Fibroblast of the aortic adventitia (primary cell): ENCODE measurements around the gene CPLANE2. TPM values are rescaled to one million over a fixed set of nuclear protein-coding genes. Genes with fewer than 3 reads are reported as not detected.

Experiments used
- DNase-seq: peaks from one replicate; pipeline ENCODE4 v3.0.0-alpha.2; 2010; ENCODE audit warnings: low read depth
- H3K4me3 ChIP-seq: 2 replicates; pipeline ENCODE4 v1.5.1; 2011; ENCODE audit warnings: low read depth, mild to moderate bottlenecking, control low read depth, low read length, moderate library complexity
- total RNA-seq: library from RNA; depleted of rRNA; stranded (reverse); fragments of >200 nt; gene quantifications from 2 replicates; pipeline ENCODE4 v1.2.3, GENCODE V29; 2012; ENCODE audit warnings: low replicate concordance
- TF ChIP-seq, protein P1 (sequence below): IDR thresholded peaks from 2 replicates; pipeline ENCODE4 v1.5.1; 2011; ENCODE audit warnings: mild to moderate bottlenecking, low read length, control low read depth, inconsistent platforms; ENCODE audit not compliant: insufficient read depth

CPLANE2 gene
- total RNA-seq, 1 donor, result 7.5 TPM

DNA sequence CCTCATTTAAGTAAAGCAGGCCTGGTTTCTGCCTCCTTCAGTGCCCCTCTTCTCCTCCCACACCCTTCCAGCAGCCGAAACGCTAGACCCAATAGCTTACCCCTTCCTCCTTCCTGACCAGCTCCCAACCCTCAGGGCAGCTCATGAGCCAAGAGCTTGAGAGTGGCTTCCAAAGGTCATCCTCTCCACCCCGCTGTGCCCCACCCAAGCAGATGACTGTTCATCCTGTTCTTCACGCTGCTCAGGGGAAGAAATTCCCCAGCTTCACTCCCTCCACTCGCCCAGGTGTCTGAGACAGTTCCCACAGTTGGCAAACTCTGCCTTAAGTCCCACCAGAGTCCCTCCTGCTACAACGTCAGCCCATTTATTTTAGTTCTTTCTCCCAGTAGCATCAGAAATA lies 48.0 kb downstream of the CPLANE2 start:
- peak; percentile 54 for DNase-seq
- TF ChIP-seq, protein P1, sequence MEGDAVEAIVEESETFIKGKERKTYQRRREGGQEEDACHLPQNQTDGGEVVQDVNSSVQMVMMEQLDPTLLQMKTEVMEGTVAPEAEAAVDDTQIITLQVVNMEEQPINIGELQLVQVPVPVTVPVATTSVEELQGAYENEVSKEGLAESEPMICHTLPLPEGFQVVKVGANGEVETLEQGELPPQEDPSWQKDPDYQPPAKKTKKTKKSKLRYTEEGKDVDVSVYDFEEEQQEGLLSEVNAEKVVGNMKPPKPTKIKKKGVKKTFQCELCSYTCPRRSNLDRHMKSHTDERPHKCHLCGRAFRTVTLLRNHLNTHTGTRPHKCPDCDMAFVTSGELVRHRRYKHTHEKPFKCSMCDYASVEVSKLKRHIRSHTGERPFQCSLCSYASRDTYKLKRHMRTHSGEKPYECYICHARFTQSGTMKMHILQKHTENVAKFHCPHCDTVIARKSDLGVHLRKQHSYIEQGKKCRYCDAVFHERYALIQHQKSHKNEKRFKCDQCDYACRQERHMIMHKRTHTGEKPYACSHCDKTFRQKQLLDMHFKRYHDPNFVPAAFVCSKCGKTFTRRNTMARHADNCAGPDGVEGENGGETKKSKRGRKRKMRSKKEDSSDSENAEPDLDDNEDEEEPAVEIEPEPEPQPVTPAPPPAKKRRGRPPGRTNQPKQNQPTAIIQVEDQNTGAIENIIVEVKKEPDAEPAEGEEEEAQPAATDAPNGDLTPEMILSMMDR, result no peak
- H3K4me3 ChIP-seq, result no peak overlapping the region

DNA sequence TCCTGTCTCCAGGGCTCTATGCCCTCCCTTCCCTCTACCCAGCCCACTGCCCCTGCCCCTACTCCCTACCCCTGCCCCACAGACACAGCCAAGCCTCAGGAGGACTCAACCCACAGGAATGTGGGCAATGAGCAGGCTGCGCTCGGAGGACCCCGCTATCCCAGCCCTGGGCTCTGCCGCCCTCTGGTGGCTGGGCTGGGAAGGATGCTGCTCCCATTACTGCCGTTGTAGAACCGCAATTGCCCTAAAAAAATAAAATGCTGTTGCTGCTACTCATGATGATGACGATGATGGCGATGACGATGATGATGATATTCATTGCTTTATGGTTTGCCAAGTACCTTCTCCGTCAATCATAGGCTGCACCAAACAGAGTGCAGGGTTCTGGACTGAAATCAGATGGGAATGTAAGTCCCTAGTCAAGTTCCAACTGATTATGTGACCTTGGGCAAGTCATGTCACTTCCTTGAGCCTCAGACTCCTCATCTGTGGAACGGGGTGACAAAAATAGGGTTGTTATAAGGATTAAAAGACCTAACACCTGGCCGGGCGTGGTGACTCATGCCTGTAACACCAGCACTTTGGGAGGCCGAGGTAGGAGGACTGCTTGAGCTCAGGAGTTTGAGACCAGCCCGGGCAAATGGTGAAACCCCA lies 49.1 kb downstream of the CPLANE2 start:
- H3K4me3 ChIP-seq, result no peak overlapping the region
- peak; percentile 81 for DNase-seq
- TF ChIP-seq, protein P1, result peak; percentile 97

DNA sequence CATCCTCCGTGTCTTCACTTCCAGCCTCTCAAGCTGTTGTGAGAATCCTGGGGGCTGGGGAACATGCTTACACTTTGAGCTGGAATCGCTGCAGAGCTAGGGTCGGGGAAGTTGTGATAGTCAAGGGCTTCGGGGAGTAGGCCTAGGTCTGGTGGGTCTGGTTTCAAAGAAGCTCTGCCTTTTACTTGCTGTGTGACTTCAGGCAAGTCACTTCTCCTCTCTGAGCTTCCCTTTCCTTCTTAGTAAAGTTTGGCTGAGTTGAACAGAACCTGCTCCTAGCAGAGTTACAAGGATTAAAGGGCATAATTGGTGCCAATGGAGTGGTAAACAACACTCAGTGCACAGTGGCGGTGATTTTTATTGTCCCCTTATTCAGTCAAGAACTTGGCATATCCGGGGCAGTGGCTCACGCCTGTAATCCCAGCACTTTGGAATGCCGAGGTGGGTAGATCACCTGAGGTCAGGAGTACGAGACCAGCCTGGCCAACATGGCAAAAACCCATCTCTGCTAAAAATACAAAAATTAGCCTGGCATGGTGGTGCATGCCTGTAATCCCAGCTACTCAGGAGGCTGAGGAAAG lies 50.2 kb downstream of the CPLANE2 start:
- no peak for DNase-seq
- TF ChIP-seq, protein P1, result no peak
- H3K4me3 ChIP-seq, result no peak overlapping the region

DNA sequence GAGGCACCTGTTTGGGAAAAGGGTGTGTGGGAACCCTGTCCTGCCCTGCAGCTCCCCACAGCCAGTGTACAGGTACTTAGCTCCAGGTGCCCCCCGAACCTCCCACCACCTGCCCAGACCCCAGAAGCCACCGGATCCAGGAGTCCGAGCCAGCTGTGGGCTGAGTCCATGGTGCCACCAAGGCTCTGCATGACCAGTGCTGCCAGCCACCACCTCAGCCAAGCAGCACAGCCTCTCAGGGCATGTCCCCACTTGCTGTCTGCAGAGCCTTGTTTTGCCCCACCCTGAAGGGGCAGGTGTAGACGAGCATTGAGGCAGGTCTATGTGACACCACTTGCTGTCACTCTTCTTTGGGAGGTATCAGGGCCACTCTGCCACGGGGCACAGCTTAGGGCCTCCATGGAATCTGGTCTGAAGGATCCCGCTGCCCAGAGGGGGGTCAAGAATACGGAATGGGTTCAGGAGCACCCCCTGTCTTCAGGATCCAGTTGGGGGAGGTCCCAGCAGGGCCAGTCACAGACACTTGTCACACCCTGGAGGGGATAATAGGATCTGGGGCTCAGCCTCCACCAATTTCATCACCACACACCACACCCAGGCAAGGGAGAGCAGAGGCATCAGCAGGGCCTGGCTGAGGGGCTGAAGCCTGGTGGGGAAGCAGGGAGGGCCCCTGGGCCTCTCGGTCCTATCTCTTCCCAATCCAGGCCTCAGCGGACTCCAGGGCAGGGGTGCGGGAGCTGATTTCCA lies 52.3 kb downstream of the CPLANE2 start:
- no peak overlapping the region for H3K4me3 ChIP-seq
- DNase-seq, result no peak
- TF ChIP-seq, protein P1, result no peak

DNA sequence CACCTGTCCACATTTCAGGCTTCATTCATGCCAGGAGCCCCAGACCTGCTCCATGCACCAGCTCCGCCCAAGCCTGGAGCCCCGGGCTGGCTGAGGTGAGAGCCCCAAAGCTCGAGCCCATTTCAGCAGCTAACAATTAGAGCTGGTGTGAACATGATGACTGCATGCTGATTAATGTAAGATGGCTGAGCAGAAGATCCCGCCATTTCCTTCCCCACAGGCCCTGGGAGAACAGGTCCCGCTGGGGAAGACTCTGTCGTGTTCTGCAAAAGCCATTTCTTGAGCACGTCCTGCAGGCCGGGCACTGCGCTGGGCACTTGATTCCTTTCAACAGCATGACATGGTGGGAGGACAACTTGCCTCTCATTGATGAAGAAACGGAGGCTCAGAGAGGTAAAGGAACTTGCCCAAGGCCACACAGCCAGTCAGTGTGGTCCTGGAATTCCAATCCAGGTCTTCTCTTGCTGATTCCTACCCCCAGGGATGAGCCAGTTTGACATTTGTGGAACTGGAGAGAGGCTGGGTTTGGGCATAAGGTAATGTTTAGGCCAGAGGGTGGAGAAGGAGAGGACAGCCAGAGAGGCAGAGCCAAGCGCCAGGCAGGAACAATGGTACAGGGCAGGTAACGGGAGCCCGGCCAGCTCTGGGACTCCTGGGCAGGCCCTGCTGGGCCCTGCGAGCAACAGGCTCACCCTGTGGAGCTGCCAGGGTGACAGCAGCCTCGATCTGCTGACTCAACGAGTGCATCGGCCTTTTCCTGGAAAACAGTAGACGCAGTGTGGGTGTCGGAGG lies 53.0 kb downstream of the CPLANE2 start:
- TF ChIP-seq, protein P1, result no peak
- no peak overlapping the region for H3K4me3 ChIP-seq
- no peak for DNase-seq

DNA sequence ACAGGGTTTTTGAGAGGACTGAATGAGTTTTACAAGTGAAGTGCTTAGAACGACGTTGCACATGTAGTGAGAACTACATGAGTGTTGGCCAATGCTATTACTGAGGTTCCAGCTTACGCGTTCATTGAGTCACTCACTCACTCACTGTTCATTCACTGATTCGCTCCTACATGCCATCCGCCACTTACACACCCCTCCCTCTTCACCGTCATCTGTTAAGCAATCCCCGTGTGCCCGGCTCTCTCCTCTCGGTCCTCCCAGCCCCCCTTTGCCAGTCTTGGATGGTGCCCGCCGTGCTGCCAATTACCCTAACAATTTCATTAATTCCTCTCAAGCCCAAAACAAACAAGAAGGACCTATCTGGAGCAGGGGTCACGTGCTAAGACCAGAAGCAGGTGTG lies 53.8 kb downstream of the CPLANE2 start:
- peak; percentile 94 for DNase-seq
- no peak overlapping the region for H3K4me3 ChIP-seq
- TF ChIP-seq, protein P1, result no peak
